ENCODE results near the gene TECRL.

TECRL gene, protein sequence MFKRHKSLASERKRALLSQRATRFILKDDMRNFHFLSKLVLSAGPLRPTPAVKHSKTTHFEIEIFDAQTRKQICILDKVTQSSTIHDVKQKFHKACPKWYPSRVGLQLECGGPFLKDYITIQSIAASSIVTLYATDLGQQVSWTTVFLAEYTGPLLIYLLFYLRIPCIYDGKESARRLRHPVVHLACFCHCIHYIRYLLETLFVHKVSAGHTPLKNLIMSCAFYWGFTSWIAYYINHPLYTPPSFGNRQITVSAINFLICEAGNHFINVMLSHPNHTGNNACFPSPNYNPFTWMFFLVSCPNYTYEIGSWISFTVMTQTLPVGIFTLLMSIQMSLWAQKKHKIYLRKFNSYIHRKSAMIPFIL

DNA sequence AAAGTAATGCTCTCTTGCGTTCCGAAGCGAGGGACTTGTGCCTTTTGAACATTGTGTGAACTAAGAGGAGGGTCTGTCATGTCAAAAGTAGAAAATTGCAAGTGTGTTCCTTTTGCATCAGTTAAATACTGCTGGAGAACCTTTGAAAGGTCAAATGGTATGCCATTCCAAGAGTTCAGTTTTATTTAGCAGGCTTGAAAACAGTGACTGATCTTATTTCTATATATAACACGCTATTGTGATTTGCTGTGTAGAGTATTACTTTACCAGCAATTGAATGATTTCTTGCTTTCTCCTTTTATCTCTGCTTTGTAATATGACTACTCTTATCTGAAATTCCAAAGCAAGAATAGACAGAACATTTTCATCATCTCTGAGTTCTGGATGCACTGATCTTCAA is at the start of gene TECRL:
Gene TECRL (minus strand): TSS at position 151 of the 400 bp plus-strand sequence. CDS start 99 bp downstream, at position 52.
- DNase-seq = no peak

DNA sequence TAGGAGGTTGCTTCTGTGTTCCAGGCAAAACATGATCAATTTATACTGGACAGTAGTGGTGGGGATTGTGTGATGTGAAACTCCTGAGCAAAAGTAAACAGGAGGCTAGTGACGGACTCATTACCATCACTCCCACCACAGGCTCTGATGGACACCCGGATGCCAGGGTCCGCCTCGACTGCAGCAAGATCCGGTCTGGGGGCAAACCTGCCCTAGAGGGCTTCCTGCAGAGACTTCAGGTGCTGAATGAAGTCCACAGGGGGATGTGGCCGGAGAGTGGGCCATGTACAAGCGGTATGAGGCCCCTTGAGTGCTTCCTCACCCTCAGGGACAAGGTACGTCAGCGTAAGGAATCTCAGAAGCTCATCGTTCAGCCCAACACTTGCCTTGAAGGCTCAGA is 23.4 kb upstream of the TECRL start:
- no peak for DNase-seq

DNA sequence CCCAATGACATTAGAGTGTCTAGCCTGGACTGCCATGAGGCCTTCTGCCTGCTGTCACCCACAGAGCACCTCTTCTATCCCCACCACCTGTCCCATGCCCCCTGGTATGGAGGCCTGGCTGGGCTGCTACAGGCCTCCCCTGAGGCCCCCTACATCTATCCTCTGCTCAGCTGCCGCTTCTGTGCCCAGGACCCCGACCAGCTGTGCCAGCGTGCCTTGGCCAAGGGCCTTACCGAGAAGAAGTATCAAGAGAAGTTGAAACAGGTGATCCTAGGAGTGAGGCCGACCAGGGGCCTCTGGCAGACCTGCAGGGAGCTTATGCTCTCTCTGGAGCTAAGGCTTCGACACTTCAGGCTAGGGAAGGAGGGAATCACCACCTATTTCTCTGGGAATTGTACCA is 21.7 kb upstream of the TECRL start:
- DNase-seq = no peak

DNA sequence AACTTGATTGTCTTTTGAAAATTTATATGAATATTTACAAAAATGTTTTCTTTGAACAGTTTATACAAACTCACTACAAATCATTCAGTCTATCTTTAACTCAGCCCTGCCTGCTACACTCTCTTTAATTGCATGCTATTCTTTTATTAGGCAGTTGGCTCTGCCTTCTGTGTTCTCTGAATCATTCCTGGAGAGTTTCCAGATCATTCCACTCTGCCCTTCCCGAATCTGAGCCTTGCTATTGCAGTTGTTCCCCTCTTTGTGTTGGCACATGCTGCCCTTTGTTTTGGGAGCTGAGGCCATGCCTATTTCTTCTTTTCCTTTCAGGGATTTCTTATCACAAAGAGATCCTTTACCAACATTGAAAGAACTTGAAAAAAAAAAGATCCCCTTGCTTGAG is 8.7 kb upstream of the TECRL start:
- no peak for DNase-seq

DNA sequence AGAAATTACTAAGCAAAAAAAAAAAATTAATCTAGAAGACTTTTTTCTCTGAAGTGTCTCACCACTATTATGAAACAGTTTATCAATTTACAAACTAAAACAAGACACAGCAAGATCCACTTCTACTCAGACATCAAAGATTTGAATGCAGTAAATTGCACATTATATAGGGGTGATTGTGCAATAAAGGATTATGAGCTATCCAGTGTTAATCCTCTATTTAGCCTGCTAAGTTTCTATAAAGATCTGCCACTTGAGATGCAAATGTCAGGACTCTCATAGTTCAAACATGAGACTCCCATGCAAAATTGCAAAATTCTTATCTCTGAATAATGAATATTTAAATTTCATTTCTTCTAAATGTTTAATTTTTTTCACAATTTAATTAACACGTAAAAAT is 2.2 kb downstream of the TECRL start:
- DNase-seq = no peak

DNA sequence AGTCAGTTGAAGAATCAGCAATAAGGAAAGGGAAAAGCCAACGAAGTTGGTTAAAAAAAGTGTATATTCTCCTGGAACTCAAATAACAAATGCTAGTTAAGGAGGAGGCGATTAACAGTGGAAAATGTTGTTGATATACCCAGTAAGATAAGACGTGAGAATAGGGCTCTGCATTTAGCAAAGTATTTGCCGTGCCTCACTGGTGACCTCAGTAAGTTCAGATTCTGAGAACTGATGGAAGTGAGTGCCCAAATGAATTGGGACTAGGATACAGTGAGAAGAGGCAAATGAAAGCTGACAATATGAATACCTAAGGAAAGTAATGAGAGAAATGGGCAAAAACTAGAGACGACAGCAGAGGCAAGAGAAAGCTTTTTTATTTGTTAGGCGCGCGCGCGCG is 3.5 kb downstream of the TECRL start:
- DNase-seq = no peak

DNA sequence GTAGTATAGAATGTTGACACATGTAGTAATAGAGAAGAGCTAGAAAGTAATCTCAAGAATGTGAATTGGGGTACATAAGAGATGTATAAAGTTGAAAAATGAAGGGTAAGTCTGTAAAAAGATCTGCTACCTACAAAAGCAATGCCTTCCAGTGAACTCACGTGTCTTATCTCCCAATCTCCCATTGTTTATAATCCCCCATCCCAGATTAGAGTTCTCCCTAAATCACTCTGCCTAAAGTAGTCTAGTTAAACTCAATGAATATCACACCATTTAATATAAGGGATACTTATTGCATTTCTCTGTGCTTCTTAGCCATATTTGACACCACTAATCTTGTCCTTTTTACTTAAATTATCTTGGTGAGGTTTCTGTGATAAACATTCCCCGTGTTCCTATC is 6.6 kb downstream of the TECRL start:
- DNase-seq = no peak

DNA sequence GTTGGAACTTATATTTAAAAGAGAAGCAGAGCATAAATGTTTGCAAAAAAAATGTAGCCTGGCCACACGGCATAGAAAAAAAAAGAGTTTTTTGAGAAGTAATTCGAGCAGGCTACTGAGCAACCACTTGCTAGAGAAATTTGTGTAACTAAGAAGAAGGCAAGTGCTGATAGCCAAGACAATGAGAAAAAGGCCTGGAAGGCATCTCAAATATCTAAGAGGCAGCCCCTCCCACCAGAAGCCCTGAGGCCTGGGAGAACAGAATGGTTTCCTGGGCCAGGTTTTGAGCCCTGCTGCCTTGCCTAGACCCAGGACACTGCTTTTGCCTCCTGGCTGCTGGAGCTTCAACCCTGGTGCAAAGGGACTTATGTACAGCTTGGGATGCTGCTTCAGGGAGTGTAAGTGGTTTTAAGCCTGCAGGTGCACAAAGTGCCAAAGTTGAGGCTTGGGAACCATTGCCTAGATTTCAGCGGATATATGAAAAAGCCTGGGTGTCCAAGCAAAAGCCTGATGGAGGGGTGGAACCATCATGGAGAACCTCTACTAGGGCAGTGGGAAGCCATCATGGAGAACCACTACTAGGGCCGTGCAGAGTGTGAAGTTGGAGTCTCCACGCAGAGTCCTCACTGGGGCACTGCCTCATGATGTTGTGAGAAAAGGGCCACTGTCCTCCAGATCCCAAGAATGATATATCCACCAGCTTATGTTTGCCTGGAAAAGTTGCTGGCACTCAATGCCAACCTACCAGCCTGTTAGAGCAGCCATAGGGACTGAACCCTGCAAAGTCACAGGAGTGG is 9.7 kb downstream of the TECRL start:
- DNase-seq = no peak

DNA sequence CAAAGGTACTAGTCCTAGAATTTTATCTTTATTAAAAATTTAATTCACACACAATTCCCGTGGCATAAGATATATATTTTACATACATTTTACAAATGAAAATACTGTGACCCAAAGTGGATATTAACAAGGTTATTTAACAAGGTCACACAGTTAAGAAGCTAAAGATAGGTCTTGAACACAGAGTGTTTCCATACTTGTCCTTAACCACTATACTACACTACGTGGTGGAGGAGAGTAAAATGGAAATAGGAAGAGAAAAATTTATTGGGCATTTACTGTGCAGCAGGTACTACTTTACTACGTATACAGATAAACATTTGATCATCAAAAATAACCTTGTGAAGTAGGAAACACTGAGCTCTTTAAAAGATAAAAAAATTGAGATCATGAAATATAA is 14.8 kb downstream of the TECRL start:
- no peak for DNase-seq

DNA sequence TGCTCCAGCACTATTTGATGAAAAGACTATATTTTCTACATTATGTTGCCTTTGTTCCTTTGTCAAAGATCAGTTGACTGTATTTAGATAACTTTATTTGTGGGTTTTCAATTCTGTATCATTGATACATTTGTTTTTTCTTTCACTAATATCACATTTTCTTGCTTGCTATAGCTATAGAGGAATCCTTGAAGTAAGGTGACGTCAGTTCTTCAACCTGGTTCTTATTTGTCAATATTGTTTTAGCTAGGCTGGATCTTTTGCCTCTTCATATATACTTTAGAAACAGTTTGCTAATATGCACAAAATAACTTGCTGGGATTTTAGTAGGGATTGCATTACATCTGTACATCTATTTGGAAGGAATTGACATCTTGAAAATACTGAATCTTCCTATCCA is 21.0 kb downstream of the TECRL start:
- no peak for DNase-seq

DNA sequence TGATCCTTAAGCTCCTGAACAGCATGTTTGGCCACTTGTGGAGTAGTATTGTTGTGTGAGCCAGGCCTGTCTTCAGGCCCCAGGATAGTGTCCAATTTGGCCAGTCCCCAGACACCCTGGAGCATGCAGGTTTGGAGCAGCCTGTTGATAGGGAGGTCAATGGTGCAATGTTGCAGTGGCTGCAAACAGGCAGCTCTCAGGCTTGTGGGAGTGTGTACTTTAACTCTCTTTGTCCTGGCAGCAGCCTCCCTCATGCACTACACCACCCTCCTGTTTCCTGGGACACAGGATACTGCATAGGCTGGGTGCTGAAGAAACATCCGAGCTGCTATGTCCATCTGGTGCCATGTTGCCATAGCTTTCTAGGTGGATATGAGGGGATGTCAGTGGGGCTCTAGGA is 24.0 kb downstream of the TECRL start:
- DNase-seq = no peak

DNA sequence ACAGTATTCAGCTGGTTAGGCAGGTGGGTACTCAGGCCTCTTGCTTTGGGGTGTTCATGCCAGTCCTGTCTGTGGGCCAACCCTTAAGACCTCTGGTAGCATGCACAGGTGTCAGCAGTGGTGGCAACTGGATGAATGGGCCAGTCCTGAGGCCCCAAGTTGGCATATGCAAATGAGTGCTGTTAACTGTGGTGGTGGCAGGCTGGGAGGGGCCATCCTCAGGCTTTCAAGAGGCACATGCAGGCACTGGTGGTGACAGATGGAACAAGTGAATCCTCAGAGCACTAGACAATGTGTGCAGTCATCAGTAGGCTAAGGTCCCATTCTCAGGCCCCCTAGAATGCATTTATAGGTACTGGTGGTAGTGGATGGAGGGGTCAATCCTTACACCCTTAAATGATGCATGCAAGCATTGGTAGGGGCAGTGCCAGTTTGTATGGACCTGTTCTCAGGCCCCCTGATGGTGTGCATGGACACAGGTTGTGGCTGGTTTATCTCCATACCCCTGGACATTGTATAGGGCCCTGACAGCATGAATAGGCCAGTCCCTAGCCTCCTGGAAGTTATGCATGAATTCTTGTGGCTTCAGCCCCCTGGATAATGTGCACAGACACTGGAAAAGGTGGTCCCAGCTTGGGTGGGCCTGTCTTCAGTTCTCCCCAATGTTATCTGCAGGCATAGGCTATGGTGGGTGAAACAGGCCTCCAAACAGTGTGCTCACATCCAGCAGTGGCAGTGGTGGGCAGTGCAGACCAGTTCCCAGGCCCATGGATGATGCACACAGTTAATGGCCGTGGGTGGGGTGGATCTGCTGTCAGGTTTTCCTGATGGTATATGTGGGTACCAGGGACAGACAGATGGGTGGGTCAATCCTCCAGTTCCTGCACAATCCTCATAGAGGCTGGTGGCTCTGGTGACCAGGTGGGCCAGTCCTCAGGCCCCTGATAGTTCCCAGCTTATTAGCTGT is 24.7 kb downstream of the TECRL start:
- DNase-seq = no peak

DNA sequence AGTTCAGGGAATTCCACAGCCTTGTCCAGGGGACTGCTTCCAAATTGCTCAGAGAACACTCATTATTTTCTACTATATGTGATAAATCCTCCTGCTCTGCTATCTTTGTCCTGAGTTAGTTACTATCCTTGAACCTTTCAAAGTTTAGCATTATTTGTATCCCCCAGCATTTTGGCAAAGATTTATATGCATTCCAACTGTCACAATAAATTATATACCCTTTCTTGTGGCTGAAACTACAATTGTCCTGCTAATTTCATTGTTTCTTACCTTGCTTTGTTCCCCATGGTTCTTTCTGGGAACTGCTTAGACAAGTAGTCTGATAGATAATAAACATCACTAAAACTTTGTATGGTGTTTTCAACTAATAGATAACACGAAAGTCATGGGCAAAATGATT is 40.5 kb downstream of the TECRL start:
- no peak for DNase-seq

DNA sequence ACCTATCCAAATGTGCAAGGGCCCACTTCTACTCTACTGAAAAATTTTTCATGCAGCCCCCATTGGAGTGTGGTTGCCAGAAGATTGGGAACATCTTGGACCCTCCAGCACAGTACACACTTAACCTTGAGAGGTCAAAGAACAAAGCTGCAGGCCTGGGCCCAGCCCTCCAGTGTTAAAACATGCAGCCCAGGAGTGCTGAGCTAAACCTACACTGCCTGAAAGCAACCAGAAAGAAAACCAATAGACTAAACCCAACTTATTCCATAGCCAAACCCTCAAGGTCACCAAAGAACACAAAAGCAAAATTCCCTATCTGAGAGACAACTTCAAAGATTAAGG is 47.9 kb downstream of the TECRL start:
- DNase-seq = no peak

DNA sequence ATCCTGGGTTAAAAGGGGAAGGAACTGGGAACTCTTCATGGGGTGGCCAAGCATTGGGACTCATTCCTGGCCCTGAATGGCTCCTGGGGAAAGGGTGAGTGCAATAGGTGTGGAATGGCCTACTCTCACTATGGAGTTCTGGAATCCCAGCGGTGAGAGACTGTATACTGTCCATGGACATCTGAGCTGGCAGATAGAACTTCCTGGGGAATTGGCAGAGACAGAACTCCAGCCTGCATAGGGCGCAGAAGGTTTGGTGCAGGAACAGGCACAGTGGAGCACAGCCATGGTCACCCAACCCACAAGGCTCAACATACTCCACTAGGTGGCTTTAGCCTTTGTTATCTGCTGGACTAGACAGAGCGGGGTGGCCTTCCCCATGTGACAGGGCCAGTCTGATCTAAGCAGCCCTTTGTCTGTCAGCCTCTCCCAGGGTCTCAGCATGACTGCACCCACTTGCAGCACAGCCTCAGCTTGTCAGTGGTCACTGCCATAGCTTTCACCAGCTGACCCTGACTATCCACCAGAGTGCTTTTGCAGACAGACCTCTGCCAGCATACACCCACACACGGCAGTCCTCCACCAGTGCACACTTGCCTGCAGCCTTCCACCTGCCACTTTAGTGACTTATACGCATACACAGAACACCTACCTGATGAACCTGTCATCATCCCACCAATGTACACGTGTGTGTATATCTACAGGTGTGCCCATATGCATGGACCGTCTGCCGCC is 48.4 kb downstream of the TECRL start:
- no peak for DNase-seq

DNA sequence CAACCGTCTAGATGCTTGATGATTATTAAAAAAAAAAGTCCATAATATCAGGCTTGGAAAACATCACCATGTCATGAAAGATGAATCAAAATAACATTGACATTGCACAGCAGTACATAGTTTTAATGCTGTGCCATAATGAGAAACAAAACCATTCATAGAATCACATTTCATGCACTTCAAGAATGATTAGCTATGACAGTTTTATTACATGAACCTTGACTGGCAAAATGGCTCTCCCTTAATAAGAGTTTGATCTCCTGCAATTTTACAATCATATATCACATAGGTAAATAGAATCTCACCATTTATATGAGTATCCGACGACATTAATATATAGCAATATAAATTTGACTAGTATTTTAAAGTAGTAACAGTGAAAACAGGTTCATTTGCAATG is 49.8 kb downstream of the TECRL start:
- no peak for DNase-seq

DNA sequence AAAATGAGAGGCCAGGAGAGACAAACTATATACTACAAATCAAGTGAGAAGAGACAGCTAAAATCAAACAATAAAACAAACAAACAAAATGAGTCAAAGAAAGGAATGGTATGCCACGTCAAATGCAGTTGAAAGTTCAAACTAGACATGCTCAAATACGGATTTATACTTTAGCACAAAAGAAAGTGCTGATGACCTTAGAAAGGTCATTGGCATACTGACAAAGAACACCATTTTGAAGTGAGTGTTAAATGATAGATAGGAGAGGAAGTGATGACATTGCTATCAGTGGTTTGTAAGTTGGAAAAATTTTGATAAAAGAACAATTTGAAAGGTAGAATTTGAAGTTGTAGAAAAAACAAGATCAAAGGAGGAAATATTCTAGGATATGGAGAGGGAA is 55.3 kb downstream of the TECRL start:
- DNase-seq = no peak

DNA sequence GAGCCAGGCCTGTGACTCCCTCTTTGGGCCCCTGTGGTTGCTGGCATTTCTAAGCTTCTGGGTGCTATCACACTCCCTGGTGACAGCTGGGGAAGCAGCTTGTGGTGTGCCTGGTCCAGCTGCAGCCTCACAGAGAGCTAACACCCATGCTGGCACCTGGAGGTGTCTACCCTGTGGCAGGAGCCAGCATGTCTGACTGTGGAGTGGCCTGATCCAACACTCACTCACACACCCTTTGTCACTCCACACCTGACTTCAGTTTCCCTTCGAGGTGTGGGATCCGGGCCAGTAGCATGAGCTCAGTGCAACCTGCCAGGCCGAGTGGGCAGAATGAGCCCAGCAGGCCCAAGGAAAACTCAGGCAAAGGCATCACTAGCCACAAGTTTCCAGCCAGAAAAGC is 67.5 kb downstream of the TECRL start:
- no peak for DNase-seq

DNA sequence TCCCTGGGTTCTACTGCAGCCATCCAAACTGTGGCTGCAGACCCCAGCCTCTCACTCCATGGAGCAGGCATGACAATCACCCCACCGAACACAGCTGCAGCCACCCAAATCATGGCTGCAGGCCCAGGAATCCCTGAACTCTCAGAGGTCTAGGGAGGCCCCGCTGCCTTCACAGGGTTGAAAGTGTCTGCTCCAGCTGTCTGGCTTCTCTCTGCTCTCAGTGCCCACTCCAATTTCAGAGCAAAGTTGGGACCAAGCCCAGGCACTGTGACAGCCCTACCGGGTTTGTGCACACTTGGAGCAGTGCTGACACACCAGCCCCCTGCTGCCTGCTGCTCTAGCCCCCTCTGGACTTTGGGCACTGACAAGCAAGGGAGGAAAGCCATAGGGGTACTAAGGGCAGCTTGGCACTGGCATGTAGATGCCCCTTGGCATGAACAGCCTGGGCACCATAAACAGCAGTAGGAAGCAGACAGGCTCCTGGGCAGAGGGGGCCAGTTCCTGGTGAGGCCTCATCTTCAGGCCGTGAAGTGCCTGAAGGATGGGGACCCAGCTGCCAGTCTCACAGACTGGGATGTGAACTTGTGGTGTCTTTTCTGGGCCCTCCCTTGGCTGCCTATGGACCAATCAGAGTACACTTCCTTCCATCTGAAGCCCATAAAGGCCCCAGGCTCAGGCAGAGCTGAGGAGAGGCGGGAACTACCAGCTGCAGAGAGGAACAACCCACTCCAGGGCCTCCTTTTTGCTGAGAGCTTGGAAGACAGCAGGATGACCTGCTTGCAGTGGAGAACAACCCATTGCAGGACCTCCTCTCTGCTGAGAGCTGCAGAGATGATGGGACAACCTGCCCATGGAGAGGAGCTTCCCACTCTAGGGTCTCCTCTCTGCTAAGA is 68.8 kb downstream of the TECRL start:
- DNase-seq = no peak

DNA sequence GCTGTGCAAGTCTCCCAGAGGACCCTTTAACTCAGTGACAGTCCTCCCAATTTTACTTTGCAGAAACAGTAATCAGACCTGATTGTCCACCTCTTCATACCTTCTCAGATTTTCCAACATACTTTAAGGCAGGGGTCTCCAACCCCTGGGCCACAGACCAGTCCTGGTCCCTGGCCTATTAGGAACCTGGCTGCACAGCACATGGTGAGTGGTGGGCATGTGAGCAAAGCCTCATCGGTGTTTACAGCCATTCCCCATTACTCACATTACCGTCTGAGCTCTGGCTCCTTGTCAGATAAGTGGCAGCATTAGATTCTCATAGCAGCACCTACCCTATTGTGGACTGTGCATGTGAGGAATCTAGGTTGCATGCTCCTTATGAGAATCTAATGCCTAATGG is 74.3 kb downstream of the TECRL start:
- DNase-seq = no peak

DNA sequence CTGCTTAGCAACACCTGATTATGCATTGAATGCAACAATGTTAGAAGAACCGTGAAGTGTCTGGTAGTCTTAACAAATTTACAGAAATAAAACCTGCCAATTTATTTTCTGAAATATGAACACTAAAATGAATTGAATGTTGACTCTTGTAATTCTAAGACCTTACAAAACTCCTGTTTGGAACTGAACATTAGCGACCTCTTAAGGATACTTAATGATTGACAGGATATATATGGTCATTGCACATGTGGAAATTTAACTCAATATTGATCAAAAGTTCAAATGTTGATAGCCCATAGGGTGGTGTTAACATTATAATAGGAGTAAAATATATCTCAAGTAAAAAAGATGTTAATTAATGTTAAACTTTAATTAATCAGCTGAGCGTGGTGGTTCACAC is 79.1 kb downstream of the TECRL start:
- no peak for DNase-seq

DNA sequence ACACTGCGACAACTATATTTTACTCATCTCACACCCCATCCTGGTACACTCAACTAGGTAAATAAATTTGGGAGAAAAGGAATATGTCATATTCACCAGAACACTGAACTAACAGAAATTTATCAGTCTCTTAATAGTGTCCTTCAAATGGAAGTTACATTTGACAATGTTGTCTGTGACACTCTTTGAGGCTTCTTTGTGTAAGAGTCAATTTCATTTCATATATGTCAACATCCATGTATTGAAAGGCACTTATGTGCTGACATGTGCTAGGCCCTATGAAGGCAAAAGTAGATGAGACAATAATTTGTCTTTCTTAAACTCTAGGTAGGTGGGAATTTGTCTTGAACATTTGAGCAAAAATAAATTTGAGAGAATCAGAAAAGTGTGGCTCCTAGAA is 82.0 kb downstream of the TECRL start:
- DNase-seq = no peak
